Skin epidermis (tissue), 12 donors: Measurements from ENCODE around the gene SETD6.
"Not testable (repeated sequence)": the region's sequence is repeated elsewhere in the genome, so short reads cannot be mapped to it uniquely, and the experiment has no call there.

Source experiments
- H3K27ac ChIP-seq, 21 experiments: fragments of 200-600 bp; sonication (generic) in 11 of 21; one replicate each; pipeline ENCODE4 v1.5.0; 2020; ENCODE audit warnings: mild to moderate bottlenecking in 3 of 21, inconsistent platforms in 2 of 21, moderate library complexity in 2 of 21
- H3K4me3 ChIP-seq, 7 experiments: fragments of 200-600 bp; sonication (generic) in 2 of 7; one replicate each; pipeline ENCODE4 v1.5.0; 2020; ENCODE audit warnings: inconsistent platforms in 2 of 7, mild to moderate bottlenecking in 2 of 7, moderate library complexity in 1 of 7

SETD6 gene

GRCh38 chr16:58532414-58532813 lies 17.1 kb downstream of the SETD6 start:
- no peak overlapping the region for H3K4me3 ChIP-seq
- no peak overlapping the region for H3K27ac ChIP-seq

- Histone ChIP-seq H3K4me3 (no peak overlapping the region), H3K27ac (no peak overlapping the region)
Measured at GRCh38 chr16:58533751-58534470, 18.6 kb downstream of the SETD6 start.

GRCh38 chr16:58535100-58535499 lies 19.8 kb downstream of the SETD6 start:
- no peak overlapping the region for H3K4me3 ChIP-seq
- no peak overlapping the region for H3K27ac ChIP-seq

GRCh38 chr16:58536278-58536677 lies 21.0 kb downstream of the SETD6 start:
- H3K4me3 ChIP-seq: no peak overlapping the region
- no peak overlapping the region for H3K27ac ChIP-seq

- Histone ChIP-seq H3K4me3 (no peak overlapping the region), H3K27ac (no peak overlapping the region)
Measured at GRCh38 chr16:58537124-58537906, 22.0 kb downstream of the SETD6 start.

- Histone ChIP-seq H3K4me3 (no peak overlapping the region), H3K27ac (no peak overlapping the region)
Measured at GRCh38 chr16:58541711-58542110, 26.4 kb downstream of the SETD6 start.

GRCh38 chr16:58542291-58542690 lies 27.0 kb downstream of the SETD6 start:
- Histone ChIP-seq H3K4me3 (no peak overlapping the region), H3K27ac (no peak overlapping the region)

- Histone ChIP-seq H3K4me3 (no peak overlapping the region), H3K27ac (no peak overlapping the region)
Measured at GRCh38 chr16:58543685-58544084, 28.4 kb downstream of the SETD6 start.

GRCh38 chr16:58548378-58548777 lies 33.1 kb downstream of the SETD6 start:
- H3K27ac ChIP-seq: no peak overlapping the region
- H3K4me3 ChIP-seq: no peak overlapping the region

GRCh38 chr16:58551496-58551895 lies 36.2 kb downstream of the SETD6 start:
- no peak overlapping the region for H3K4me3 ChIP-seq
- H3K27ac ChIP-seq: no peak overlapping the region

GRCh38 chr16:58556678-58557077 lies 41.4 kb downstream of the SETD6 start:
- H3K27ac ChIP-seq: no peak overlapping the region
- no peak overlapping the region for H3K4me3 ChIP-seq

GRCh38 chr16:58563235-58563634 lies 47.9 kb downstream of the SETD6 start:
- Histone ChIP-seq H3K4me3 (no peak overlapping the region), H3K27ac (no peak overlapping the region)

GRCh38 chr16:58563775-58564174 lies 48.5 kb downstream of the SETD6 start:
- no peak overlapping the region for H3K4me3 ChIP-seq
- no peak overlapping the region for H3K27ac ChIP-seq

- not testable (repeated sequence) for H3K4me3 ChIP-seq, H3K27ac ChIP-seq
Measured at GRCh38 chr16:58565697-58566096, 50.4 kb downstream of the SETD6 start.
